Stimulated activated CD4-positive, alpha-beta T cell treated with anti-CD3 and anti-CD28 coated beads, Interleukin-2, amount 100 ng/mL, for 4 hours (primary cell): ENCODE results near the gene SLAMF9.
"Not testable (repeated sequence)": the region's sequence is repeated elsewhere in the genome, so short reads cannot be mapped to it uniquely, and the experiment has no call there.

Experiments
- DNase-seq: peaks from one replicate; pipeline ENCODE4 v3.0.0-alpha.2; 2020; ENCODE audit warnings: low read depth

The SLAMF9 gene

GRCh38 chr1:159920202-159920601 is 33.8 kb downstream of the SLAMF9 start:
- no peak for DNase-seq

DNA sequence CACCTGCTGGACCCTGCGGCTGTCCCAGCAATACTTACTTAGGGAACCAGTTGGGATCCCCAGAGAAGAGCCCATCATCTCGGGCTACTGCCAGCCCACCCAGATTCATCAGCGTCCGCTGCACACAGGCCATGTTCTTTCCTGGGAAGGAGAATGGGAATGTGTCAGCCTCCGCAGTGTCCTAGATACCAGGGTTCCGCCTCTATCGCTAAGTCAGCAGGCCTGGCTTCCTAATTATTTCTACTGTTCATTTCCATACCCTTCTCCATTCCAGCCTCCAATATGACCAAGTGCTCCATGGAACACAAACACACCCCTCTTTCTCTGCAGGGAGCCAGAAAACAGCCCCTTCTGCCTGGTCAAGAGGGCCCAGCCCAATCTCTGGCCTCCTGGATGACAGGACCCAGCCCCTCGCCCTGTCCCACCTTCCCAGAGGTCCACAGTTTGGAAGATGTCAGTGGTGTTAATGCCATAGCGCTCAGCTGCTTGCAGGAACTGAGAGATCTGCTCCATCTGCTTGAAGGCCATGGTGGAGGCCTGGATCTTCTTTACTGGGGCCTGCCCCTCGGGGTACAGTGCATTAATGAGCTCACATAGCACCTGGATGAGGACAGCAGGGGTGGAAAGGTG is 34.7 kb downstream of the SLAMF9 start:
- no peak for DNase-seq

DNA sequence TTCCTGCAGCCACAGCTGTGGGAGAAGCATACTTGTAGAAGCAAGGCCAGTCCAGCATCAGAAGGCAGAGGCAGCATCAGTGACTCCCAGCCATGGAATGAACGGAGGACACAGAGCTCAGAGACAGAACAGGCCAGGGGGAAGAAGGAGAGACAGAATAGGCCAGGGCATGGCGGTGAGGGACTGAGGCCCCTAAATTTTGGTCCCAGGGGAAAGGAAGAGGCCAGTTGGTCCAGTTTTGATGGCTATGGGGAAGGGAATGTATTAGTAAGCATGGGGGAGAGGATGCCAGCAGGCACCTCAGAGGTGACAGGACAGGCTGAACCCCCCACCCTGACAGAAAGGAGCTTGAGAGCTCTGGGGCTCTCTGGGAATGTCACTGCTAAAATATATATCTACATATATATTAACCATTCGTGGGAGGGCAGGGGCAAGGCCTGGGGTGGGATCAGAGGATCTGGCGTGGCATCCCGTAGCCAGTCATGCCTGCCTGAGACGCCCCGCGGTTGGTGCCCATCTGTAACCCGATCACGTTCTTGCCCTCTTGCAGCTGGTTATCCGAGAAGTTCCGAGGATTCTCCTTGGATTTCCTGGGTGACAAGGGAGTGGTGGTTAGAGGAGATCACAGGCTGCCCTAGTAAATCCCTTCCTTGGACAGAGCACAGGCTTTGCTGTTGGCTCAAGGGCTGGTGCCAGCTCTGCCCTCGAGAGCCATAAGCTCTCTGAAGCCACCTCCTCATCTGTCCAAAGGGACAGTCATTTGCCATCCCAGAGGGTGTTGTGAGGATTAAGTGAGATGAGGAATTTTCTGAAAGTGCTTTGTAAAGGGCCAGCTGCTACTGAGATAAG is 35.5 kb downstream of the SLAMF9 start:
- no peak for DNase-seq

- no peak for DNase-seq
Measured at GRCh38 chr1:159917533-159918351, 36.3 kb downstream of the SLAMF9 start.

GRCh38 chr1:159916242-159917051 is 37.6 kb downstream of the SLAMF9 start:
- DNase-seq = no peak

- DNase-seq = no peak
Measured at GRCh38 chr1:159915571-159916241, 38.3 kb downstream of the SLAMF9 start.

GRCh38 chr1:159914252-159915018 is 39.6 kb downstream of the SLAMF9 start:
- no peak for DNase-seq

GRCh38 chr1:159913451-159914192 is 40.4 kb downstream of the SLAMF9 start:
- DNase-seq = no peak

GRCh38 chr1:159911326-159912070 is 42.5 kb downstream of the SLAMF9 start:
- no peak for DNase-seq

DNA sequence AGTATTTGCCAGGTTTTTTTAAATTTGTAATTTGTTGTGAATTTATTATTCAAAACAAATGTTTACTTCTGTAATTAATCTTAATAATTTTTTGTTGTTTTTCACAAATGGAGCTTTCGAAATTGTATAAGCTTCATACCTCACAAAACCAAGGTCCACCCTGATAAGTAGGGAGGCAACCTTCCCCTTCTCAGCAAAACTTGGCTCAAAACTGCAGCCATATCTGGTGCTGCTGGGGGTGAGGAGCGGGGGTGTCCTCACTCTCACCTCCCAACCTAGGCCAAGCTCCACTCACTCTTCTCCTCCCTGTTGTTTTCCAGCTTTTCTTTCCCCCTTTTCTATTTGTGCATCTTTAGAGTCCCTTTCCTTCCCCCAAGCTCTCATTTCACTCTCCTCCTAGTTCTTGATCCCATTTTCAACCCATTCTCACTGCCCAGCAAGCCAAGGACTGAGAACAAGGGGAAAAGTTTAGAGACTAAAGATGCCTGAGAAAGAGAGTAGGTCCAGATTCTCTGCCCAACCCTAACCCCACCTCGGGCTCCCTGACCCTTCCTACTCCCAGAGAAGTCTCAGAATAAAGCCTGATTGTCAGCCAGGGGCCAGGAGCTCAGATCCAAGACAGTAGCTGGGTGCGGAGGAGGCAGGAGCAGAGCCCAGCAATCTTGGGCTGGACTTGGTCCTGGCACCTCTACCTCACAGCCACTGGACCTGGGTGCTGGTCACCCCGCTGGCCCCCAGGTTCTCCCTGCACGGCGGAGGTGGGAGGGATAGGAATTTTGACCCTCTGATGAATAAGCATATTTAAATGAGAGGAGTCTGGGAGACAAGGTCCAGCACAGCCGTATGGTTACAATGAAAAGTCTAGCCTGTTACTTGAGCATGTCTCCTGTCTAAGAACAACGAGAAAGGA is 45.8 kb downstream of the SLAMF9 start:
- no peak for DNase-seq

GRCh38 chr1:159906960-159907359 is 47.1 kb downstream of the SLAMF9 start:
- no peak for DNase-seq

GRCh38 chr1:159904036-159904435 is 50.0 kb downstream of the SLAMF9 start:
- DNase-seq = not testable (repeated sequence)

GRCh38 chr1:159902541-159902940 is 51.5 kb downstream of the SLAMF9 start:
- DNase-seq = no peak
